HG02798 (cell line): ENCODE data around the gene RAI1.
A peak's percentile ranks its signal among the peaks of the same experiment; 100 is the strongest.

Experiments
- ATAC-seq: cut with Tn5 transposase; IDR thresholded peaks from one replicate; pipeline ENCODE4 v1.9.1; 2021; ENCODE audit warnings: mild to moderate bottlenecking; ENCODE audit not compliant: unreplicated experiment, poor library complexity

RAI1 gene

GRCh38 chr17:17848311-17849082 lies 167.2 kb downstream of the RAI1 start:
- ATAC-seq: no peak

- peak; percentile 74 for ATAC-seq
Measured at GRCh38 chr17:17849147-17849820, 168.0 kb downstream of the RAI1 start.

GRCh38 chr17:17849845-17850373 lies 168.7 kb downstream of the RAI1 start:
- ATAC-seq: no peak

- no peak for ATAC-seq
Measured at GRCh38 chr17:17851103-17852002, 170.1 kb downstream of the RAI1 start.

- ATAC-seq: no peak
Measured at GRCh38 chr17:17852930-17853329, 171.7 kb downstream of the RAI1 start.

- no peak for ATAC-seq
Measured at GRCh38 chr17:17853811-17854447, 172.7 kb downstream of the RAI1 start.

GRCh38 chr17:17855976-17856375 lies 174.7 kb downstream of the RAI1 start:
- no peak for ATAC-seq

- no peak for ATAC-seq
Measured at GRCh38 chr17:17856386-17856785, 175.1 kb downstream of the RAI1 start.

GRCh38 chr17:17857496-17857895 lies 176.2 kb downstream of the RAI1 start:
- no peak for ATAC-seq

- no peak for ATAC-seq
Measured at GRCh38 chr17:17859909-17860765, 178.9 kb downstream of the RAI1 start.

- no peak for ATAC-seq
Measured at GRCh38 chr17:17860766-17861107, 179.5 kb downstream of the RAI1 start.
